Measurements from ENCODE around the gene AMER2. TPM values are rescaled to one million over a fixed set of nuclear protein-coding genes. Genes with fewer than 3 reads are reported as not detected.

AMER2 gene
- total and polyA plus RNA-seq, 2 donors from 2014 or later: 0.06 TPM; not detected in 1

GRCh38 chr13:25190256-25190655 lies 18.2 kb upstream of the AMER2 start:
- FAIRE-seq (no peak), DNase-seq (no peak)
- intact Hi-C loops (cut with DNase I): no loop called here
- no peaks in the 10 kb centered on the region for H3K4me1 ChIP-seq (ENCODE audit: control insufficient read depth in 2 of 3, insufficient read depth in 2 of 3, low read depth in 1 of 3, low read length in 3 of 3)
- H3K4me3 ChIP-seq (ENCODE audit: low read length in 3 of 3): no peak overlapping the region
- no peaks in the 10 kb centered on the region for H3K27me3 ChIP-seq (ENCODE audit: control insufficient read depth, insufficient read depth, low read length)
- no peaks in the 10 kb centered on the region for H3K36me3 ChIP-seq (ENCODE audit: control insufficient read depth in 2 of 3, insufficient read depth in 3 of 3, low read length in 3 of 3)
- no peak overlapping the region for H3K9ac ChIP-seq (ENCODE audit: low read length in 3 of 3)
- H3K9me3 ChIP-seq (ENCODE audit: control insufficient read depth in 2 of 3, insufficient read depth in 1 of 3, low read length in 3 of 3): peaks cover 0 to 6% (median 0%) of the 10 kb centered on the region in 3 donors
- no peak overlapping the region for H3K27ac ChIP-seq (ENCODE audit: low read depth in 2 of 2, low read length in 2 of 2)
- TF ChIP-seq CTCF (IDR thresholded peaks at IDR 0.05; ENCODE audit: borderline replicate concordance, extremely low read depth, insufficient read depth): no peak

- no peak for TF ChIP-seq CTCF (IDR thresholded peaks at IDR 0.05; ENCODE audit: borderline replicate concordance, extremely low read depth, insufficient read depth)
- FAIRE-seq (no peak), DNase-seq (no peak)
- H3K9me3 ChIP-seq (ENCODE audit: control insufficient read depth in 2 of 3, insufficient read depth in 1 of 3, low read length in 3 of 3): no peaks in the 10 kb centered on the region
- H3K4me3 ChIP-seq (ENCODE audit: low read length in 3 of 3): no peak overlapping the region
- no peak overlapping the region for H3K27ac ChIP-seq (ENCODE audit: low read depth in 2 of 2, low read length in 2 of 2)
- no peaks in the 10 kb centered on the region for H3K4me1 ChIP-seq (ENCODE audit: control insufficient read depth in 2 of 3, insufficient read depth in 2 of 3, low read depth in 1 of 3, low read length in 3 of 3)
- no peak overlapping the region for H3K9ac ChIP-seq (ENCODE audit: low read length in 3 of 3)
- H3K36me3 ChIP-seq (ENCODE audit: control insufficient read depth in 2 of 3, insufficient read depth in 3 of 3, low read length in 3 of 3): no peaks in the 10 kb centered on the region
- intact Hi-C loops (cut with DNase I): no loop called here
- no peaks in the 10 kb centered on the region for H3K27me3 ChIP-seq (ENCODE audit: control insufficient read depth, insufficient read depth, low read length)
These were observed 15.5 kb upstream of the AMER2 start for GRCh38 chr13:25187596-25187995.

- H3K36me3 ChIP-seq (ENCODE audit: control insufficient read depth in 2 of 3, insufficient read depth in 3 of 3, low read length in 3 of 3): no peaks in the 10 kb centered on the region
- H3K27me3 ChIP-seq (ENCODE audit: control insufficient read depth, insufficient read depth, low read length): no peaks in the 10 kb centered on the region
- H3K4me1 ChIP-seq (ENCODE audit: control insufficient read depth in 2 of 3, insufficient read depth in 2 of 3, low read depth in 1 of 3, low read length in 3 of 3): no peaks in the 10 kb centered on the region
- no peak for DNase-seq
- H3K9ac ChIP-seq (ENCODE audit: low read length in 3 of 3): no peak overlapping the region
- intact Hi-C loops (cut with DNase I): no loop called here
- no peak for FAIRE-seq
- no peak overlapping the region for H3K4me3 ChIP-seq (ENCODE audit: low read length in 3 of 3)
- TF ChIP-seq CTCF (IDR thresholded peaks at IDR 0.05; ENCODE audit: borderline replicate concordance, extremely low read depth, insufficient read depth): no peak
- H3K9me3 ChIP-seq (ENCODE audit: control insufficient read depth in 2 of 3, insufficient read depth in 1 of 3, low read length in 3 of 3): no peaks in the 10 kb centered on the region
- H3K27ac ChIP-seq (ENCODE audit: low read depth in 2 of 2, low read length in 2 of 2): no peak overlapping the region
These were observed 14.1 kb upstream of the AMER2 start for GRCh38 chr13:25186187-25186586.

- Histone ChIP-seq H3K27ac (ENCODE audit: low read depth in 2 of 2, low read length in 2 of 2) (no peak overlapping the region), H3K9ac (ENCODE audit: low read length in 3 of 3) (no peak overlapping the region), H3K27me3 (ENCODE audit: control insufficient read depth, insufficient read depth, low read length) (no peaks in the 10 kb centered on the region), H3K4me3 (ENCODE audit: low read length in 3 of 3) (no peak overlapping the region), H3K4me1 (ENCODE audit: control insufficient read depth in 2 of 3, insufficient read depth in 2 of 3, low read depth in 1 of 3, low read length in 3 of 3) (no peaks in the 10 kb centered on the region), H3K9me3 (ENCODE audit: control insufficient read depth in 2 of 3, insufficient read depth in 1 of 3, low read length in 3 of 3) (peaks cover 0 to 8% (median 0%) of the 10 kb centered on the region in 3 donors), H3K36me3 (ENCODE audit: control insufficient read depth in 2 of 3, insufficient read depth in 3 of 3, low read length in 3 of 3) (no peaks in the 10 kb centered on the region)
- FAIRE-seq (no peak), DNase-seq (no peak)
- intact Hi-C loops (cut with DNase I): no loop called here
- no peak for TF ChIP-seq CTCF (IDR thresholded peaks at IDR 0.05; ENCODE audit: borderline replicate concordance, extremely low read depth, insufficient read depth)
These were observed 9.5 kb upstream of the AMER2 start for GRCh38 chr13:25181597-25181996.
